ENCODE data around the gene PARD3. TPM values are rescaled to one million over a fixed set of nuclear protein-coding genes. Genes with fewer than 3 reads are reported as not detected.

PARD3 gene
- total RNA-seq, 2 experiments from 2014 or later = 0.61 to 0.63 TPM

DNA sequence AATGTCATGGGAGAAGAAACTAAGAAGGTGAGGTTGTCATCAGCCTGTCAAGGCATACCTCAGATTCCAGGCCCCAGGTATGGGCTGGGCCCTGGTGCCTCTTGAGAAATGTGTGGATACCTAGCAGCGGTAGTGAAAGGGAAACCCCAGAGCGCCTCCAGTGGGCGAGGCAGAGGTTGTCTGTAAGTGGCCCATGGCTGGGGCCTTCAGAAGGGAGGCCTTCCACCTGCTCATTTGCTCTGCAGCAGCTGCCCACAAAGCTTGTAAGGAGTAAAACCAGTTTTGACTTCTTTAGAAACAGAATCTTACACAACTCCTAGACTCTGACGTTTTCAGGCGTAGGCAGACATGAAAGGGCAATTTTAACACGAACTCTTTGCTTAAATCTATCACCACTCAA lies 509.9 kb downstream of the PARD3 start:
- CTCF ChIA-PET = no interaction called here
- POLR2A ChIA-PET = no interaction called here

DNA sequence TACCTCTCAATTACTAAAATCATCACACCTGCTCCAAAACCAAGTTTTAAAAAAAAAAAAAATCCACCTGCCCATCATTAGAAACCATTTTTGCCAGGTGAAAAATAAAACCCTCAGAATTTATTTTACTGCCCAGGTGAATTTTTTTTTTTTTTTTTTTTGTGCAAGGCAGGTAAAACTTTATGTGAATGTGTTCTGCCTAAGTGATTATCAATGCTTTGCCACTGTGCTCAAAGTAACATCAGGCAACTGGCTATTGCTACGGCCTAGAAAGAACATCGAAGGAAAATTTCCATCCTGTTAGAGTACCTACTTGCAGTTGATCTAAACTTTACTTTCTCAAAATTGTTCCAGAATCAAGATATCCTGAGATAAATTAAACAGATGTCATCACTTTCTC lies 512.1 kb downstream of the PARD3 start:
- ChIA-PET CTCF (interaction anchor here (0.6 kb wide), 1 partner anchor 507 kb away, joined by 3 read pairs; no protein-coding TSS in a partner anchor), POLR2A (no interaction called here)

DNA sequence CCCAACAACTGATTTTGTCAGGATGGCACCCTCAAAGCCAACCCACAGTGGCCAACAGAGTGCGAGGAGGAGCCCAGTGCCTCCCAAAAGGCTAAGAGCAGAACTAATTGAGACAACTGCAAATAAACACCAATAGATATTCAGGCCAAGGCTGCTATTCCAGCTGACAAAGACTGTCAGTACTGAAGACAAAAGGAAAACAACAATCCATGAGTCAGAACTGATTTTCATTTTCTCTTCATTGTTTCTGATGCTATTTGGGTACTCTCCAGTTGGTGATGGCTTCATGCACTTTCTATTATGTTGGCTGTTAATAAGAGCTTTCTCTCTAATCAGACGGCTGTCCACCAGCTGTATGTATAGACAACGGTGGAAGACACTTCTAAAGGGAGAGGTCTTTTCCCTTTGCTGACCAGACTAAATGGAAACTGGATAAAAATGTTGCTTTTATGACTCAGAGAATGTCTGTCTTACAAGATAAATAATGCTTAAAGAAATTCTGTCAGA lies 515.9 kb downstream of the PARD3 start:
- ChIA-PET POLR2A (no interaction called here), CTCF (no interaction called here)

DNA sequence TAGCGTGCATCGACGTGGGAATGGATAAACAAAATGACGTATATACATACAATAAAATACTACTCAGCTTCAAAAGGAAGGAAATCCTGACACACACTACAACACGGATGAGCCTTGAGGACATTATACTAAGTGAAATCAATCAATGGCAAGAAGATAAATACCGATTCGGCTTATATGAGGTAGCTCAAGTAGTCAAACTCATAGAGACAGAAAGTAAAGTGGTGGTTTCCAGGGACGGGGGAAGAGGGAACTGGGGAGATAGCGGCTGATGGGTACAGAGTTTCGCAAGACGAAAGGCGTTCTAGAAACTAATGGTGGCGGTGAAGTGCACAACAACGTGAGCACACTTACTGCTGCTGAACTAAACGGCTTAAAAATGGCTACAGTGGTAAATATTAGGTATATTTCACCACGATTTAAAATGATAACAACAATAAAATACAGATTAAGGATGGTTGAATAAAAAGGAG lies 516.7 kb downstream of the PARD3 start:
- CTCF ChIA-PET = no interaction called here
- POLR2A ChIA-PET = no interaction called here

DNA sequence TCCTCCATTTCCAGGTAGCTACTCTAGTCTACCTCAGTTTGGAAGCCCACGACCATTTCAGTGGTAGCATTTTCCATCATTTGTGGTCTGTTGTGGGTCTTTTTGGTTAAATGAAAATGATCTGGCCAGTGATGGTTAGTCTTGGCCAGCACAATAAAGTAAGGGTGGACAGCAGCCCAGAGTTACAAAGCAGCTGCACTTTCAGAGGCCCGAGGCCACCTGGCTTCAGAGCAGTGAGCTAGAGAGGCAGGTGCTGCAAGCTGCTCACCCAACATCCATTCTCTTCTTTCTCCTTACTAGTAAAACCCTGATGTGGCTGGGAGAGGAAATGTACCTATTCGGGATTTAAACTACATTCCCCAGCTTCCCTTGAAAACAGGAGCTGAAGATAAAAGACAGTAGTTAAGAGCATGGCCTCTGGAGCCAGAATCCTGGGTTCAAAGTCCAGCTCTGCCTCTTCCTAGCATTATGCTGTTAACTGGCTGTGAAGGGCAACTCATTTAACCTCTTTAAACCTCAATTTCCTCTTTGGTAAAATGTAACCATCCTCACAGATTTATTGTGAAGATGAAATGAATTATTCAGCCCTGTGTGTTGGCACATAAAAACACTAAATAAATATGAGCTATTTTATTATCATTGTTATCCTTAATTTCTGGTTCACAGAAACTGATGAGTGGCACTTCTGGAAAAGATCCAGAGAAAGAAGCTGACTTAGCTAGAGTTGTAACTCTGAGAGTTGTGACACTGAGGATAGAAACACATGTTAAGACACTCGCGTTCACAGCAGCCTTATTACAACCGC lies 517.4 kb downstream of the PARD3 start:
- POLR2A ChIA-PET = no interaction called here
- CTCF ChIA-PET = no interaction called here

DNA sequence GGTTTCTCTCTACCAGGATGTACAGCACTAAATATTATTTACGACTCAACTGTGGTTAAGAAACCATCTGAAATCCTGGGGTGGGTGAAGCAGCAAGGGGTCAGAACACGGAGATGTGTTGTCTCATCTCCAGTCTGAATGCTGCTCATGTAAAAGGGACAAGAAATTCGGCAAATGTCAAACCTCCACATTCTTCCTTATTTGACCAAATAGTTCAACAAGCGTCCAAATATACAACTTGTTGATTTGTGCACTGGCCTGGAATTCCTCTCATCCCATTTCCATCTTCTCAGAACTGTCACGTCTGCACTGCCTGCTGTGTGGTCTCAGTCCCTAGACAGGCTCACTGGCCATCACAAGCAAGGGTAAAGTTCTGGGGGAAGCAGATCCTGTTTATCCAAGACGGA lies 520.0 kb downstream of the PARD3 start:
- ChIA-PET POLR2A (no interaction called here), CTCF (no interaction called here)

DNA sequence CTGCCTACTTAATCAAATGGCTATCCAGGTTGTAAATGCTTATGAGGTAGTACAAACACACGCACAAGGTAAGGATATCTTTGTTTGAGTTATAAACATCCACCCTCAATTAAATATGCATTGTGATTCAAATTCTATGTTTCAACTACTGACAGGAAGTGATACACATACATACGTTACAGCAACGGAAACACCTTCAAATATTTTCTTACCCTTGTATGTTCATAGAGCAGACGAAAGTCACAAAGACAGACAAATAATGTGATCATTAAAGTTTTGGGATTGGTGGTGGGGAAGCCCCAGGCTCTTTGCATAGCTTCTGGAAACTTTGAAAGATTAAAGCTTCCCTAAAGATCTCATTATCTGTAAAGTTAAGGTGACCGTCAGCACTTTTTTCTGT lies 521.0 kb downstream of the PARD3 start:
- POLR2A ChIA-PET = no interaction called here

DNA sequence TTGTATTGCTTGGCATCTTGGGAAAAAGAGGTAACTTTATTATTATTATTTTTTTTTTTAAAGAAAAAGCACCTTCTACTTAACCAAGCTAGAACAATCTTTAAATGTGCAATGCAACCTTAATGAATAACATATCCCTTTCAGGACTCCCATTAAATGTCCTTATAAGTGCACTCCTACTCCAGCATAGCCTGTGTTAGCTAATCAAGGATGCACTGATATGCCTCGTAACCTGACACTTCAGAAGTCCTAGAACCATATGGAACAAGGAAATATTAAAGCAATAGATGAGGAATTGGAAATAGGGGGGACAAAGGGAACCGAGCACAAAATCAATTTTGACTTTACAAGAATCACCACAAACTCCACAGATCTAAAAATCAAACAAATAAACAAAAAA lies 522.4 kb downstream of the PARD3 start:
- ChIA-PET CTCF (no interaction called here), POLR2A (no interaction called here)

More for the DNA sequence above, 521.0 kb downstream of the PARD3 start:
- CTCF ChIA-PET = no interaction called here

DNA sequence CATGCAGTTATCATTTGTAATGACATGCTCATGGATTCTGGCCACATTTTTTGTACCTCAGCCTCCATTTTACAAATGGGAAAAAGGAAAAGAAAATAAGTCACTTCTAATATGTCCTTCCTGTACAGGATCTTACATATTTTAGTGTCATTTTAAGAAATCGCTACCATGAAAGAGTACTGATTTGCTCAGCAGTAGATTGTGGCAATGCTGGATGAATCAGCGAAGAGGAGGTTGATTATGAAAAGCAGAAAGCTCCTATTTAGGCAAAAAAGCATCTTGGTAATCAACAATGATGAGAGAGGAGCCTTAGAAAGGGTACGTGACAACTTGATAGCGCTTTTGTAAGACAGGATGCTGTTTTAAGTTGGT lies 522.9 kb downstream of the PARD3 start:
- ChIA-PET POLR2A (no interaction called here), CTCF (no interaction called here)

DNA sequence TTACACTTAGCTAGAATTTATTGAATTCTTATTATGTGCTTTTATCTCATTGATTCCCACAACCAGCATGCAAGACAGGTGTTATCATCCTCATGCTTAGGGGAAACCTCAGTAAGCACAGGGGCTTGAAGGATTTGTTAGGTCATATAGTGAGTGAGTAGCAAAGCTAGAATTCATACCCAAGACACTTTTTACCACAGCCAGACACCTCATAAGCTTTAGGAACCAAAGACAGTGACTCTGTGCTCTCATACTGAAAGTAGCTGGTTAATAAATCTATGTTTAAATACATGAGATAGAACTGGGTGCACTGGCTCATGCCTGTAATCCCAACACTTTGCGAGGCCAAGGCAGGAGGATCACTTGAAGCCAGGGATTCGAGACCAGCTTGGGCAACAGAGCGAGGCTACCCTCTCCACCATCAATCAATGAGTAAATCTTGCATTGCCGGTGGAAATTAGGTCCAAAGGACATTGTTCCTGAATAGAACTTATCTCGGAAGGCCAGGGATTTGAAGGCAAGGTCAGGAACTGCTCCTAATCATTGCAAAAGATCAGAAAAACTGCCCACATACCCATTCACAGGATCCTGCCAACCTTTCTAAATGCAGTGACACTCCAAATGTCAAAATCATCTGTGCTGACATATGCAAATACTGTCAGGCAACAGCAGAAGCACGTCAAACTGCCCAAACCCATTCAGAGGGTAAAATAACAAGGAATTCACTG lies 523.5 kb downstream of the PARD3 start:
- ChIA-PET POLR2A (no interaction called here), CTCF (no interaction called here)

DNA sequence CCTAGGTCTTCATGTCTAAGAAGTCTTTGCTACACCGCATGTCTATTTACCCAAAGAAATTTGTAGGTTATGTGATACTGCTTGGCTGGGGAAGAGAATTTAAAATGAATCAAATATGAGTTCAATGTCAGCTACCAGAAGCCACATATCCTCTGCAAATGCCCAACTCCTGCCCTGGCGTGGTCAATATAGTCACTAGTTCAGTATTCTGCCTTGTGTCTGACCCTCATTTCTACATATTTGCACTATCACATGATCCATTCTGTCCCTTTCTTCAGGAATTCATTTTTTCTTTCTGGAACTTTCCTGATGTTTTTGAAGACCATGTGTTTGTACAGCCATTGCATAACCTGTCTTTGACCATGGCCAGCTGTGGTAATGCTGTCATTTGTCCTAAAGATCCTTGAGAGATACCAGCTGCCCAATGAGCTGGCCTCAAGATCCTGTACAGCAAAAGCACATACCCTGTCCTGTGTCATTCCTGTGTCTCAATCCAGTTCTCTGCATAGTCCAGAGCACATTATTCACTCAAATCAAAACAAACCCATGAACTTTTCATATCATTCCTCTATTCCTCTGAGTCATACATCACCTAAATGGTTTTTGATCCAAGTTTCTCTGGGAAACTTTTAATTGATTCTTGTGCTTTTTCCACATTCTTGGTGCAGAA lies 524.5 kb downstream of the PARD3 start:
- POLR2A ChIA-PET = no interaction called here
- CTCF ChIA-PET = no interaction called here

DNA sequence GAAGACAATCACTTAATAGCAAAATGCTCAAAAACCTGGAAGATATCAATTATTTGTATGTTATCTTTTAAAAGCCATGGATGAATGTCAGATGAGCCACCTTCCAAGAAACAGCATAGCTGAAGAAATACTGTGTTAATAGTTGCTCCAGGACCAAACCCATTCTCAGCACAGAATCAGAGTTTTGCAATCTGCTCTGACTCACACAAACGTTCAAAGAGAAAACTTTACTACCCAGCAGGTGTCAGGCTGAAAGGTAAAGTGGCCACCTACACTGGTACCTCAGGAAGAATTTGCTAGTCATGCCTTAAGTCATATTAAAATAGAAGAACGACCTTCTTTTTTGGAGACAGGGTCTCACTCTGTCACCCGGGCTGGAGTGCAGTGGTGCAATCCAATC lies 526.5 kb downstream of the PARD3 start:
- ChIA-PET CTCF (no interaction called here), POLR2A (no interaction called here)

DNA sequence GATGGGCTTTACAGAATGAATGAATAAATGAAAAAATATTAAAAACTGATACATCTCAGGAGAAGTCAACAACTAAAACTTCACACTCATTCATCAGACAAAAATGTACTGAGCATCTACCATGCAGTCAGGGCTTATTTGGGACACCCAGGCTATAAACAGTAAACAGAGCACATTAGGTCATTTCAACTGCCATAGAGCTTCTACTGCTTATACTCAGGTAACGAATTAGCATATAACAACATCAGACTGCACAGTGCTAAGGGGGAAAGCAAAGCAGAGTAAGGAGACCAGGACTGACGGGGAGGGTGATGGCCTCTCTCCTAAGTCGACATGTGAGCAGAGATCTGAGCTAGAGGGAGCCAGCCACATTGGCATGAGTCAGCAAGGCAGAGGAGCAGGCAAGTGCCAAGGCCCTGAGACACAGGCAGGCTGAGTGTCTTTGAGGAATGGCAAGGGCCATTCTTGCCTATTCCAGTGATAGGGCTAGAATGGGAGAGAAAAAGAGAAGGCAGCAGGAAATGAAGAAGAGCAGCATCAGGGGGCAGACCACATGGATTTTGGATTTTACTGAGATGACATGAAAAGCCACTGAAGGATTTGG lies 528.9 kb downstream of the PARD3 start:
- ChIA-PET POLR2A (no interaction called here), CTCF (no interaction called here)

DNA sequence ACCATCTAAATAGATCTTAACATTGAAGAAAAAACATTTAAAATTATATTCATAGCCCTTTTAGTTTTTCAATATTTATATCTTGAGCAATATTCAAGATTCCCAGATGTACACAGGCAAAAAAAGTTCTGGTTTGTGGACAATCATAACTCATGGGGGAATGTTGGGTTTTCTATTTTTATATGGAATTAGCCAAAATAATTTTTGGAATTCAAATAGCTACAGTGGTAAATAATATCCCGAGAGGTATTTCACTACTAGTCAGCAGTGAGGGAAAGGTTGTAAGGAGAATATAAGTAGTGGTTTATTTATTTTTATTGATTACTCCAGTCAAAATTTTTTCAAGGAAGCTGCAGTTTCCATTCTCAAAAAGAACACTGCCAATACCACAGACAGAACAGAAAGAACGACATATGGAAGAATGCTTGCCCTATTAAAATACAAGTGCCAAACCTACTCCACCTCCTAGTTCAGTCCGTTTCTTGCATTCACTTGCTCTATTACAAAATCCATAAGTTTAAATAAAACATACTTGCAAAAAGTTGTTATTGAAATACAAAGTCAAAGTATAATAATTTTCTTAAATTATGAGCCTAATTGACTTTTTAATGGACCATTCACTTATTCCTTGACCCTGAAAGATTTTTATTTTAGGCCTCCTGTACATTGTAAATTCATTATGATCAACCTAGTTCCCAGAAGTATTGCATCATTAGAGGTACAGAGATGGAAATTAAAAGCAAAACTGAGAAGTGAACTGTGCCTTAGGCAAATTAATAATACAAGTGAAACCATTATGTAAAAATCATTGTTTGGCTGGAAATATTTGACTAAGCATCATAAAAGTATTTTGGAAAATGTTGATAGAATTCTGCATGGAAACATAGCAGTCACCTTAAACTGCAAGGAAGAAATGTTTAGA lies 533.2 kb downstream of the PARD3 start:
- POLR2A ChIA-PET = no interaction called here
- CTCF ChIA-PET = no interaction called here

DNA sequence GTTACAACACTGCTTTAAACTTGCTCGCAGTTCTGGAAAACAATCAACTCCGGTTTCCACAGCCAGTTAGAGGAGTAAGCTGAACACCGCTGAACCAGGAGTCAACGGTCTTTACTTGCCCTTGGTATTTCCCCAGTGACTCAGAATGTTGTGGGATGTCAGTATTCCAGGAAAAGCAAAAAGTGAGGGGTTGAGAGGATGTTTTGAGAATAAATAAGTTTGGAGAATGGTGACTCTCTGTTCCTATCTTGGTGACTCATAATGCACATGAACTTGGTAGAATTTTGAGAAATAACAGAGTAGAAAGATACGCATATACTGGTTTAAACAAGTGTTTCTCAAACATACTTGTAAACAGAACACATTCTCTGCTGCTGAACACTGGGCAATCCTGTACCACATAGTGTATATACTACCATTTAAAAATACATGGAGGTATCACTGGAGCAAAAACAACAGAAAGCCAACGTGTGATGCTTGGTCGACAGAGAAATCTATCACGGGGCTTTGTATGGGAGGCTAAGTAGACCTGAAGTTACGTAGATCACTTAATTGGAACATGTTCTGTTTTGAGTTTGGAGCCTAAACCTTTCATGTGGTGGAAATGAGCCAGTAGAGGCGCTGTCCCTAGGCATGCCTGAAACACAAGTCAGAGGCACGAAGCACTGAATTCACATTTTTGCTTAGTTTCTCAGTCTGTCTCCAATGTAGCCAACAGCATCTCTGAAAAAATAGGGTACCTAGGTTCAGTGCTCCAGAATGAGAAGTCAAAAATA lies 534.3 kb downstream of the PARD3 start:
- ChIA-PET CTCF (no interaction called here), POLR2A (no interaction called here)

DNA sequence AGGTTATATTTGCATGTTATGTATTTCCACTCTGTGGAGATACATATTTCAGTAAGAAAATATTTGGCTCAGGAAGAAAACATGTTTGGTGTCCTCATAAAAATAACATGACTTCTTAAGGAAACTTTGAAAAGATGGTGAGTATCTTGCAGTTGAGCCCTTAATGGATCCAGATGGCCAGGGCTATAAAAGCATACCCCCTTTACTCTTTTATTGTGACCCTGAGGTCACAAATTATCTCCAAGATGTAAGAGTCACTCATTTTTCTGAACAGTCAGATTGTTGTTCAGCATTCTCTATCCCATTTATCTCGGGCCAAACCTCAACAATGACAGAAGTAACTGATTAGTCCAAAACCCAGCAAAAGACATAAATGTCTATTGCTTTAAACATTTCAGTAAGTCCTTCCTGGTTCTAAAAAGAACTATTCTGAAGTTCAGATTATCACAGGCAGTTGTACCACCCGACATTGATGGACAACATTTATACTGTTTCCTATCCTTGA lies 539.4 kb downstream of the PARD3 start:
- ChIA-PET CTCF (no interaction called here), POLR2A (no interaction called here)

DNA sequence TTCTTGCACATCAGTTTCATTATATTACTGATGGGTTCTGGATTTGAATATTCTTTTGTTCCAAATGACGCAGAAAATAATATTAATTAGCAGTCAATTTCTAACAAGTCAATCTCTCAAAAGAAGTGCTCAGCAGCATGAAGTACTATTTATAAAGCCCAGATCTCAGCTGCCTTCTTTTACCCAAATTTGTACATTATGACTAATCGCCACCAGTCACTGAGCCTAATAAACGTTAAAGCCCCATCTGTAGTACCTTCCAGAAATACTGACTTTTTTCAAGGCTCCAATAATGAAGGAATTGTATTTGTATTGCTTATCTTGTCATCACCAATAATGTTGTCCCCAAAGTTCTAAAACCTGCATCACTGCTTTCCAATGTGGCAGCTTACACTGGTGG lies 540.2 kb downstream of the PARD3 start:
- ChIA-PET POLR2A (no interaction called here), CTCF (no interaction called here)

DNA sequence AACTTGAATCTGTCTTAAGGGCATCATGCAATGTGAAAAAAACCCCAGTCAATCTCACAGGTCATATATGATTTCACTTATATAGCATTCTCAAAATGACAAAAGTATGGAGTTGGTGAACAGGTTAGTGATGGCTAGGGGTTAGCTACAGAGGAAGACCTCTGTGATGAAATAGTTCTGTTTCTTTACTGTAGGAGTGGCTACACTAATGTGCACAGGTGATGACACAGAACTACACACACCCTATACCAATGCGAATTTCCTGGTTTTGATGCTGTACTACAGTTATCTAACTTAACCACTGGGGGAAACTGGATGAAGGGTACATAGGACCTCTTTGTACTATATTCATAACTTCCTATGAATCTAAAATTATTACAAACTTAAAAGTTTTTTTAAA lies 541.8 kb downstream of the PARD3 start:
- ChIA-PET POLR2A (no interaction called here), CTCF (no interaction called here)

DNA sequence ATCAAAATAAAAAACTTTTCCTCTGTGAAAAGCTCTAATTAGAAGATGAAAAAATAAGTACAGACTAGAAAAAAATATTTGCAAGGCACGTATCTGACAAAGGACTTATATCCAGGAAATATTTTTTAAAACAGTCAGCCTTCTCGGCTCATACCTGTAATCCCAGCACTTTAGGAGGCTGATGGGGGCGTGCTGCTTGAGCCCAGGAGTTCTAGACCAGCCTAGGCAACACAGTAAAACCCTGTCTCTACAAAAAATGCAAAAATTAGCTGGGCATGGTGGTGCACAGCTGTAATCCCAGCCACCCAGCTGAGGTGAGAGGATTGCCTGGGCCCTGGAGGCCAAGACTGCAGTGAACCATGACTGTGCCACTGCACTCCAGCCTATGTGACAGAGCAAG lies 542.8 kb downstream of the PARD3 start:
- ChIA-PET POLR2A (no interaction called here), CTCF (no interaction called here)
